ENCODE data around the gene IL1RAPL1. TPM values are rescaled to one million over a fixed set of nuclear protein-coding genes. Genes with fewer than 3 reads are reported as not detected.

The IL1RAPL1 gene
- total and polyA plus RNA-seq, 2 donors (not counting 3 experiments of a cell fraction or from before 2014, with no cell fraction given), result 0.79 to 1.3 TPM

- CTCF ChIA-PET, result no interaction called here
- no peak for TF ChIP-seq CTCF (IDR thresholded peaks at IDR 0.05; ENCODE audit: extremely low read depth in 1 of 2, insufficient read depth in 1 of 2, low read depth in 1 of 2, low read length in 2 of 2)
- TF ChIP-seq POLR2AphosphoS5 (IDR thresholded peaks at IDR 0.05; ENCODE audit: insufficient read depth, low read depth, low read length), result no peak
- no peak for TF ChIP-seq EZH2 (IDR thresholded peaks at IDR 0.05; ENCODE audit: borderline replicate concordance, low read depth, low read length, severe bottlenecking)
- no peak for TF ChIP-seq MAX (IDR thresholded peaks at IDR 0.05; ENCODE audit: insufficient read depth, insufficient read length)
- no peak for TF ChIP-seq FOS (IDR thresholded peaks at IDR 0.05; ENCODE audit: borderline replicate concordance, insufficient read depth, low read length)
- no peak for TF ChIP-seq POLR2A (IDR thresholded peaks at IDR 0.05; ENCODE audit: low read depth, low read length)
- no peak for TF ChIP-seq JUN (IDR thresholded peaks at IDR 0.05; ENCODE audit: borderline replicate concordance, insufficient read depth, insufficient read length, low read depth)
- TF ChIP-seq MYC (IDR thresholded peaks at IDR 0.05; ENCODE audit: low read depth, low read length), result no peak
- TF ChIP-seq GATA2 (IDR thresholded peaks at IDR 0.05; ENCODE audit: insufficient read depth, insufficient read length, low read depth, low read length), result no peak
- H3K36me3 ChIP-seq (ENCODE audit: control insufficient read depth in 2 of 2, extremely low read depth in 1 of 2, insufficient read depth in 2 of 2, low read length in 2 of 2), result no peaks in the 10 kb centered on the region
- no peak overlapping the region for H2AFZ ChIP-seq (ENCODE audit: low read depth, low read length)
- intact Hi-C loops (cut with micrococcal nuclease), result no loop called here
- no peaks in the 10 kb centered on the region for H3K27me3 ChIP-seq (ENCODE audit: control insufficient read depth in 2 of 2, insufficient read depth in 2 of 2, low read length in 2 of 2)
- no peak overlapping the region for H3K4me2 ChIP-seq (ENCODE audit: insufficient read depth, low read length)
- dilution Hi-C loops (cut with MboI; ENCODE audit: extremely low pct_ligation_motif_present, low sequenced_read_pairs), result no loop called here
- H3K27ac ChIP-seq (ENCODE audit: insufficient read depth, low read depth, low read length), result no peak overlapping the region
- no peak for DNase-seq (ENCODE audit: low read depth, low spot score)
- POLR2A ChIA-PET, result no interaction called here
- H3K79me2 ChIP-seq (ENCODE audit: control insufficient read depth, insufficient read depth, low read length), result no peaks in the 10 kb centered on the region
- no peak for FAIRE-seq
- no peak overlapping the region for H3K4me3 ChIP-seq (replicated peaks in 1 of 3; ENCODE audit: insufficient read depth in 1 of 3, low read depth in 1 of 3, low read length in 3 of 3)
- no peaks in the 10 kb centered on the region for H3K9me3 ChIP-seq (replicated peaks; ENCODE audit: control insufficient read depth, insufficient read depth, low read length)
- no peak overlapping the region for H3K9ac ChIP-seq (replicated peaks; ENCODE audit: extremely low read depth, insufficient read depth, low read length)
- no peaks in the 10 kb centered on the region for H3K9me1 ChIP-seq (replicated peaks; ENCODE audit: control insufficient read depth, extremely low read depth, insufficient read depth, low read length)
- H3K4me1 ChIP-seq (ENCODE audit: control insufficient read depth, extremely low read depth, insufficient read depth, low read length), result no peaks in the 10 kb centered on the region
- H4K20me1 ChIP-seq (replicated peaks; ENCODE audit: control insufficient read depth, extremely low read depth, insufficient read depth, low read length), result no peaks in the 10 kb centered on the region
- BruUV-seq (replicated peaks), result no TSS peak
Measured at GRCh38 chrX:28609003-28609402, 21.8 kb downstream of the IL1RAPL1 start.

Measured in endothelial cell of umbilical vein (primary cell).